ENCODE data around the gene ANAPC16. TPM values are rescaled to one million over a fixed set of nuclear protein-coding genes. Genes with fewer than 3 reads are reported as not detected.

ANAPC16 gene
- total RNA-seq, 1 donor from 2014 or later = 33.7 TPM

GRCh38 chr10:72250666-72251065, 34.9 kb downstream of the ANAPC16 start:
- TF ChIP-seq CTCF (conservative IDR thresholded peaks at IDR 0.05; ENCODE audit: low read depth, low read length) = no peak
- H3K4me3 ChIP-seq (ENCODE audit: low read depth, low read length) = no peak overlapping the region
- DNase-seq (ENCODE audit: low read depth) = no peak

GRCh38 chr10:72251635-72252034, 35.8 kb downstream of the ANAPC16 start:
- DNase-seq (ENCODE audit: low read depth) = no peak
- no peak for TF ChIP-seq CTCF (conservative IDR thresholded peaks at IDR 0.05; ENCODE audit: low read depth, low read length)
- no peak overlapping the region for H3K4me3 ChIP-seq (ENCODE audit: low read depth, low read length)

DNA sequence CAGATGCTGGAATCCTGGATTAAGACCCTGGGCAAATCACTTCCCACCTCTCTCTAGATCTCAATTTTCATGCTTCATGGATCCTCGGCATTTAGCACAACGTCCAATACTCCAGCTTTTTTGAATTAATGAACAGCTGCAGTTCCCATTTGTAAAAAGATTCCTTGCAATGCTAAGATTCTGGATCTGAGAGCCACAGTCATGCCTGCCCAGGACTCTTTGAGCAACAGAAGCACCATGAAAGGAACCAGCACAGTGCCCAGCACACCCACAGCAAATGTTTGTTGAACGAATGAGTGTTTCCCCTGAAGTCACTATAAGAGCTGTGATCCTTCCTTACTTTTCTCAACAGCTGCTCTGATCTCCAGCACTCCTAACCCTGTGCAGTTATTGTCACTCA, 37.2 kb downstream of the ANAPC16 start:
- no peak for TF ChIP-seq CTCF (conservative IDR thresholded peaks at IDR 0.05; ENCODE audit: low read depth, low read length)
- no peak for DNase-seq (ENCODE audit: low read depth)
- no peak overlapping the region for H3K4me3 ChIP-seq (ENCODE audit: low read depth, low read length)

GRCh38 chr10:72253578-72253977, 37.8 kb downstream of the ANAPC16 start:
- no peak for DNase-seq (ENCODE audit: low read depth)
- H3K4me3 ChIP-seq (ENCODE audit: low read depth, low read length) = no peak overlapping the region
- TF ChIP-seq CTCF (conservative IDR thresholded peaks at IDR 0.05; ENCODE audit: low read depth, low read length) = no peak

- no peak for DNase-seq (ENCODE audit: low read depth)
These were observed 39.2 kb downstream of the ANAPC16 start for GRCh38 chr10:72254813-72255568.

GRCh38 chr10:72255977-72256729, 40.3 kb downstream of the ANAPC16 start:
- TF ChIP-seq CTCF (conservative IDR thresholded peaks at IDR 0.05; ENCODE audit: low read depth, low read length) = no peak
- H3K4me3 ChIP-seq (ENCODE audit: low read depth, low read length) = no peak overlapping the region
- no peak for DNase-seq (ENCODE audit: low read depth)

More at GRCh38 chr10:72254813-72255568, 39.2 kb downstream of the ANAPC16 start:
- TF ChIP-seq CTCF (conservative IDR thresholded peaks at IDR 0.05; ENCODE audit: low read depth, low read length) = peak; percentile 21
- H3K4me3 ChIP-seq (ENCODE audit: low read depth, low read length) = peak overlapping the region; percentile 13
